Measurements from ENCODE around the gene RAB1A.

Gene RAB1A

GRCh38 chr2:65093211-65093610 is 36.7 kb downstream of the RAB1A start:
- H3K9me3 ChIP-seq (ENCODE audit: severe bottlenecking), result no peaks in the 10 kb centered on the region
- no peak for DNase-seq
- no peaks in the 10 kb centered on the region for H3K27me3 ChIP-seq (ENCODE audit: insufficient read depth, low read depth, severe bottlenecking)
- H3K4me3 ChIP-seq (ENCODE audit: low read depth, low read length), result no peak overlapping the region
- H3K36me3 ChIP-seq, result peaks cover 77% of the 10 kb centered on the region
- no peak overlapping the region for H3K27ac ChIP-seq
- no peak for TF ChIP-seq CTCF (IDR thresholded peaks at IDR 0.05; ENCODE audit: low read depth, low read length)

- H3K4me3 ChIP-seq (ENCODE audit: low read depth, low read length), result no peak overlapping the region
- no peak overlapping the region for H3K27ac ChIP-seq
- no peaks in the 10 kb centered on the region for H3K27me3 ChIP-seq (ENCODE audit: insufficient read depth, low read depth, severe bottlenecking)
- no peak for TF ChIP-seq CTCF (IDR thresholded peaks at IDR 0.05; ENCODE audit: low read depth, low read length)
- H3K36me3 ChIP-seq, result peaks cover 77% of the 10 kb centered on the region
- DNase-seq, result no peak
- H3K9me3 ChIP-seq (ENCODE audit: severe bottlenecking), result no peaks in the 10 kb centered on the region
These were observed 37.1 kb downstream of the RAB1A start for GRCh38 chr2:65092791-65093190.

- H3K4me3 ChIP-seq (ENCODE audit: low read depth, low read length), result no peak overlapping the region
These were observed 44.8 kb downstream of the RAB1A start for GRCh38 chr2:65085148-65085547.

GRCh38 chr2:65081232-65081685 is 48.6 kb downstream of the RAB1A start:
- no peak for TF ChIP-seq CTCF (IDR thresholded peaks at IDR 0.05; ENCODE audit: low read depth, low read length)
- Histone ChIP-seq H3K36me3 (peaks cover 88% of the 10 kb centered on the region), H3K9me3 (ENCODE audit: severe bottlenecking) (no peaks in the 10 kb centered on the region), H3K27me3 (ENCODE audit: insufficient read depth, low read depth, severe bottlenecking) (no peaks in the 10 kb centered on the region), H3K27ac (no peak overlapping the region), H3K4me3 (ENCODE audit: low read depth, low read length) (no peak overlapping the region)
- no peak for DNase-seq

More at GRCh38 chr2:65085148-65085547, 44.8 kb downstream of the RAB1A start:
- no peak for DNase-seq
- Histone ChIP-seq H3K36me3 (peaks cover 79% of the 10 kb centered on the region), H3K27ac (no peak overlapping the region), H3K9me3 (ENCODE audit: severe bottlenecking) (no peaks in the 10 kb centered on the region), H3K27me3 (ENCODE audit: insufficient read depth, low read depth, severe bottlenecking) (no peaks in the 10 kb centered on the region)
- TF ChIP-seq CTCF (IDR thresholded peaks at IDR 0.05; ENCODE audit: low read depth, low read length), result no peak

- peaks cover 76% of the 10 kb centered on the region for H3K36me3 ChIP-seq
- H3K4me3 ChIP-seq (ENCODE audit: low read depth, low read length), result no peak overlapping the region
- TF ChIP-seq CTCF (IDR thresholded peaks at IDR 0.05; ENCODE audit: low read depth, low read length), result no peak
- no peaks in the 10 kb centered on the region for H3K9me3 ChIP-seq (ENCODE audit: severe bottlenecking)
- H3K27ac ChIP-seq, result no peak overlapping the region
- H3K27me3 ChIP-seq (ENCODE audit: insufficient read depth, low read depth, severe bottlenecking), result no peaks in the 10 kb centered on the region
- DNase-seq, result no peak
These were observed 50.9 kb downstream of the RAB1A start for GRCh38 chr2:65079017-65079416.

GRCh38 chr2:65077898-65078297 is 52.0 kb downstream of the RAB1A start:
- no peaks in the 10 kb centered on the region for H3K27me3 ChIP-seq (ENCODE audit: insufficient read depth, low read depth, severe bottlenecking)
- no peak overlapping the region for H3K4me3 ChIP-seq (ENCODE audit: low read depth, low read length)
- TF ChIP-seq CTCF (IDR thresholded peaks at IDR 0.05; ENCODE audit: low read depth, low read length), result no peak
- H3K9me3 ChIP-seq (ENCODE audit: severe bottlenecking), result no peaks in the 10 kb centered on the region
- DNase-seq, result no peak
- H3K36me3 ChIP-seq, result peaks cover 70% of the 10 kb centered on the region
- H3K27ac ChIP-seq, result no peak overlapping the region

Data from WERI-Rb-1 (cell line).